PC-9 (cell line): Measurements from ENCODE around the gene TMEM221. TPM values are rescaled to one million over a fixed set of nuclear protein-coding genes. Genes with fewer than 3 reads are reported as not detected.

Experiments used
- BruUV-seq: library from RNA; stranded (reverse); fragments of 400-500 nt; replicated peaks from 2 replicates; lab custom pipeline; 2021; lab: Mats Ljungman, UMichigan
- CTCF ChIA-PET: fragments of 300-600 bp; sonication (Branson Sonifier 250); formaldehyde crosslinking; loops from one replicate; lab custom pipeline; 2022; ENCODE audit warnings: antibody characterized with exemption; lab: Charles Lee
- POLR2A ChIA-PET: fragments of 300-600 bp; sonication (Branson Sonifier 250); formaldehyde crosslinking; loops from one replicate; lab custom pipeline; 2022; ENCODE audit warnings: antibody characterized with exemption; ENCODE audit not compliant: unreplicated experiment; lab: Charles Lee
- DNase-seq, 2 experiments: peaks; one replicate each; pipeline versions ENCODE4 v3.0.0 to v3.0.0-alpha.2; 2015 to 2022; ENCODE audit warnings: mixed read lengths in 1 of 2
- H2AFZ ChIP-seq: fragments of 200-600 bp; sonication (generic); 2 replicates; pipeline ENCODE4 v1.8.1; 2017; ENCODE audit warnings: antibody characterized with exemption
- H3F3A ChIP-seq: fragments of 200-600 bp; sonication (generic); 2 replicates; pipeline ENCODE4 v1.8.1; 2017; ENCODE audit warnings: antibody characterized with exemption, mild to moderate bottlenecking, low read depth; ENCODE audit not compliant: insufficient read depth
- H3K27ac ChIP-seq: fragments of 200-600 bp; sonication (generic); 2 replicates; pipeline ENCODE4 v1.6.1; 2016; ENCODE audit warnings: mixed run types
- H3K27me3 ChIP-seq: fragments of 200-600 bp; sonication (generic); 2 replicates; pipeline ENCODE4 v1.6.1; 2016; ENCODE audit warnings: low read depth, mixed run types; ENCODE audit not compliant: insufficient read depth
- H3K36me3 ChIP-seq: fragments of 200-600 bp; sonication (generic); 2 replicates; pipeline ENCODE4 v1.6.1; 2016; ENCODE audit warnings: low read depth, mixed run types
- H3K4me1 ChIP-seq: fragments of 200-600 bp; sonication (generic); replicated peaks from 2 replicates; pipeline ENCODE4 v1.6.1; 2016; ENCODE audit warnings: mixed run types; ENCODE audit not compliant: insufficient read depth
- H3K4me2 ChIP-seq: fragments of 200-600 bp; sonication (generic); 2 replicates; pipeline ENCODE4 v1.6.1; 2017; ENCODE audit warnings: mixed run types
- H3K4me3 ChIP-seq: fragments of 200-600 bp; sonication (generic); 2 replicates; pipeline ENCODE4 v1.6.1; 2016; ENCODE audit warnings: mixed run types
- H3K79me2 ChIP-seq: fragments of 200-600 bp; sonication (generic); 2 replicates; pipeline ENCODE4 v1.6.1; 2017; ENCODE audit warnings: low read depth, mixed run types
- H3K9me2 ChIP-seq: fragments of 200-600 bp; sonication (generic); 2 replicates; pipeline ENCODE4 v1.8.1; 2017; ENCODE audit warnings: mild to moderate bottlenecking; ENCODE audit not compliant: insufficient read depth
- H3K9me3 ChIP-seq: fragments of 200-600 bp; sonication (generic); 2 replicates; pipeline ENCODE4 v1.8.1; 2016; ENCODE audit warnings: low read depth; ENCODE audit not compliant: insufficient read depth
- H4K20me1 ChIP-seq: fragments of 200-600 bp; sonication (generic); 2 replicates; pipeline ENCODE4 v1.8.1; 2017; ENCODE audit not compliant: insufficient read depth
- EZH2 ChIP-seq: fragments of 200-600 bp; sonication (generic); IDR thresholded peaks from 2 replicates; pipeline ENCODE4 v1.8.0; 2017; ENCODE audit warnings: antibody characterized with exemption, low read depth
- intact Hi-C: fragments of 100-400 bp; cut with micrococcal nuclease; formaldehyde crosslinking; loops from one replicate; pipeline ENCODE4 v1.10.0; 2022; ENCODE audit not compliant: unreplicated experiment
- total RNA-seq: library from RNA; stranded (reverse); gene quantifications from 2 replicates; pipeline ENCODE4 v1.2.3, GENCODE V29; 2021
- TF ChIP-seq, protein P1 (sequence below): fragments of 200-600 bp; sonication (generic); conservative IDR thresholded peaks from 2 replicates; pipeline ENCODE4 v1.6.1; 2017; ENCODE audit warnings: mixed run types, antibody characterized with exemption, mild to moderate bottlenecking, moderate library complexity

TMEM221 gene
- total RNA-seq, 1 experiment from 2014 or later = 2.0 TPM

GRCh38 chr19:17455308-17456123 lies 7.0 kb upstream of the TMEM221 start:
- H3K4me3 ChIP-seq = no peak overlapping the region
- no peak for TF ChIP-seq EZH2
- TF ChIP-seq, protein P1, sequence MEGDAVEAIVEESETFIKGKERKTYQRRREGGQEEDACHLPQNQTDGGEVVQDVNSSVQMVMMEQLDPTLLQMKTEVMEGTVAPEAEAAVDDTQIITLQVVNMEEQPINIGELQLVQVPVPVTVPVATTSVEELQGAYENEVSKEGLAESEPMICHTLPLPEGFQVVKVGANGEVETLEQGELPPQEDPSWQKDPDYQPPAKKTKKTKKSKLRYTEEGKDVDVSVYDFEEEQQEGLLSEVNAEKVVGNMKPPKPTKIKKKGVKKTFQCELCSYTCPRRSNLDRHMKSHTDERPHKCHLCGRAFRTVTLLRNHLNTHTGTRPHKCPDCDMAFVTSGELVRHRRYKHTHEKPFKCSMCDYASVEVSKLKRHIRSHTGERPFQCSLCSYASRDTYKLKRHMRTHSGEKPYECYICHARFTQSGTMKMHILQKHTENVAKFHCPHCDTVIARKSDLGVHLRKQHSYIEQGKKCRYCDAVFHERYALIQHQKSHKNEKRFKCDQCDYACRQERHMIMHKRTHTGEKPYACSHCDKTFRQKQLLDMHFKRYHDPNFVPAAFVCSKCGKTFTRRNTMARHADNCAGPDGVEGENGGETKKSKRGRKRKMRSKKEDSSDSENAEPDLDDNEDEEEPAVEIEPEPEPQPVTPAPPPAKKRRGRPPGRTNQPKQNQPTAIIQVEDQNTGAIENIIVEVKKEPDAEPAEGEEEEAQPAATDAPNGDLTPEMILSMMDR = no peak
- no peak overlapping the region for H3K4me2 ChIP-seq
- H3K27me3 ChIP-seq = no peaks in the 10 kb centered on the region
- no TSS peak for BruUV-seq
- POLR2A ChIA-PET = no interaction called here
- intact Hi-C loops = no loop called here
- no peak overlapping the region for H3K27ac ChIP-seq
- CTCF ChIA-PET = interaction anchor here (0.6 kb wide), 1 partner anchor 123 kb away, joined by 3 read pairs; no protein-coding TSS in a partner anchor
- H3K4me1 ChIP-seq = peaks cover 10% of the 10 kb centered on the region
- DNase-seq = no peak
- H3K36me3 ChIP-seq = no peaks in the 10 kb centered on the region
- no peaks in the 10 kb centered on the region for H3K79me2 ChIP-seq
- no peak overlapping the region for H2AFZ ChIP-seq
- H4K20me1 ChIP-seq = no peaks in the 10 kb centered on the region
- H3K9me2 ChIP-seq = no peaks in the 10 kb centered on the region
- H3K9me3 ChIP-seq = no peaks in the 10 kb centered on the region
- peaks cover 20% of the 10 kb centered on the region for H3F3A ChIP-seq

GRCh38 chr19:17454576-17455071 lies 6.2 kb upstream of the TMEM221 start:
- DNase-seq = no peak
- POLR2A ChIA-PET = interaction anchor here (0.6 kb wide), 1 partner anchor 376 kb away, joined by 8 read pairs; no protein-coding TSS in a partner anchor

DNA sequence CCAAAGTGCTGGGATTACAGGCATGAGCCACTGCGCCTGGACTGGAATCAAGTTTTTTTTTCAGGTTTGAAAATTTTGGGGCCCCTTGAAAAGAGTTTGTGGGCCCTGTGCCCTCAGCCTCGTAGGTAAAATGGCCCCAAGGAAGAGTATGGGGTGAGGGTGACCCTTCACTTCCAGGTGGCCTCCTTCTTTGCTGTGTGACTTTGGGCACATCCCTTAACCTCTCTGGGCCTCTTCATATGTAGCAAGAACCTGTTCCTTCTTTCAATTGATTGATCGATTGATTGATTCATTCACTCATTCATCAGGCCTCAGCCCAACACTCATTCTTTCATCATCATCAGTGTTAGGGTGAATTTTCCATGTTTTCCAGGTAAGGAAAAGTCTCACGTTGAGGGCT lies 3.4 kb upstream of the TMEM221 start:
- Histone ChIP-seq H3K4me1 (peaks cover 14% of the 10 kb centered on the region), H3K9me3 (no peaks in the 10 kb centered on the region), H3K4me3 (no peak overlapping the region), H2AFZ (no peak overlapping the region), H3K79me2 (no peaks in the 10 kb centered on the region), H3K36me3 (no peaks in the 10 kb centered on the region), H4K20me1 (no peaks in the 10 kb centered on the region), H3K4me2 (no peak overlapping the region), H3K27ac (no peak overlapping the region; the same call in 1 of the 2 replicates), H3K27me3 (no peaks in the 10 kb centered on the region), H3F3A (peaks cover 39% of the 10 kb centered on the region), H3K9me2 (no peaks in the 10 kb centered on the region)
- no peak for DNase-seq
- TF ChIP-seq EZH2 = no peak
- TF ChIP-seq, protein P1 = no peak
- POLR2A ChIA-PET = no interaction called here
- intact Hi-C loops = loop anchor here (5.0 kb wide), 1 partner anchor 405 kb away; the partner anchor contains the start of gene RPL18A
- CTCF ChIA-PET = interaction anchor here (0.6 kb wide), 1 partner anchor 70 kb away, joined by 3 read pairs; no protein-coding TSS in a partner anchor
- BruUV-seq = no TSS peak

More at GRCh38 chr19:17454576-17455071, 6.2 kb upstream of the TMEM221 start:
- Histone ChIP-seq H3K27me3 (no peaks in the 10 kb centered on the region), H3K27ac (no peak overlapping the region), H3K9me2 (no peaks in the 10 kb centered on the region), H3F3A (peaks cover 27% of the 10 kb centered on the region), H3K79me2 (no peaks in the 10 kb centered on the region), H3K36me3 (no peaks in the 10 kb centered on the region), H3K9me3 (no peaks in the 10 kb centered on the region), H3K4me2 (no peak overlapping the region), H3K4me1 (peaks cover 14% of the 10 kb centered on the region), H3K4me3 (no peak overlapping the region), H4K20me1 (no peaks in the 10 kb centered on the region), H2AFZ (no peak overlapping the region)
- intact Hi-C loops = loop anchor here (5.0 kb wide), 1 partner anchor 403 kb away; the partner anchor contains the start of gene RPL18A
- CTCF ChIA-PET = interaction anchor here (0.6 kb wide), 1 partner anchor 122 kb away, joined by 3 read pairs; no protein-coding TSS in a partner anchor
- TF ChIP-seq, protein P1 = no peak
- no peak for TF ChIP-seq EZH2
- no TSS peak for BruUV-seq
